ENCODE results near the gene CDK5. TPM values are rescaled to one million over a fixed set of nuclear protein-coding genes. Genes with fewer than 3 reads are reported as not detected.

CDK5 gene
- total and polyA plus RNA-seq, 9 of the 15 experiments (the other 6 are each of a cell fraction or from before 2014, with no cell fraction given), result 3.2 to 38.0 (median 27.5) TPM

- 0 out of 2 replicates have a peak, but pooled peaks have one; percentile 30 for TF ChIP-seq HMGXB4 (CRISPR knock-in tag; IDR thresholded peaks at IDR 0.05)
- peak; percentile 89 for TF ChIP-seq TAL1 (IDR thresholded peaks at IDR 0.05)
- no peak for TF ChIP-seq NR2C2 (CRISPR knock-in tag; IDR thresholded peaks at IDR 0.05)
- TF ChIP-seq NR2C2 (tag; IDR thresholded peaks at IDR 0.05), result peak; percentile 69; the same call in 1 of the 2 replicates
- TF ChIP-seq E2F6 (IDR thresholded peaks at IDR 0.05; ENCODE audit: borderline replicate concordance in 1 of 2, extremely low read depth in 1 of 2, insufficient read depth in 1 of 2, insufficient read length in 1 of 2, low read depth in 1 of 2, low read length in 1 of 2, poor library complexity in 1 of 2, severe bottlenecking in 1 of 2), result peak in 1 of 2 experiments; percentile 6
- TF ChIP-seq SPI1 (IDR thresholded peaks at IDR 0.05; ENCODE audit: borderline replicate concordance, low read depth, low read length), result no peak
- TF ChIP-seq ZNF311 (CRISPR knock-in tag; IDR thresholded peaks at IDR 0.05), result no peak
- peak; percentile 71 for TF ChIP-seq FOXM1 (IDR thresholded peaks at IDR 0.05; ENCODE audit: low read depth)
- TF ChIP-seq FOXM1 (CRISPR knock-in tag; IDR thresholded peaks at IDR 0.05; ENCODE audit: low read depth), result no peak
- no peak for TF ChIP-seq CUX1 (CRISPR knock-in tag; IDR thresholded peaks at IDR 0.05)
- TF ChIP-seq CREB1 (IDR thresholded peaks at IDR 0.05), result peak; percentile 70; the same call in 1 of the 2 replicates
- TF ChIP-seq CREB1 (CRISPR knock-in tag; IDR thresholded peaks at IDR 0.05), result peak; percentile 66
- TF ChIP-seq MAX (CRISPR knock-in tag; IDR thresholded peaks at IDR 0.05), result peak; percentile 16; the same call in 1 of the 2 replicates
- no peak for TF ChIP-seq GMEB1 (CRISPR knock-in tag; IDR thresholded peaks at IDR 0.05)
- peak; percentile 36; the same call in 1 of the 2 replicates for TF ChIP-seq ETV1 (tag; conservative IDR thresholded peaks at IDR 0.05; ENCODE audit: low read depth)
- TF ChIP-seq CXXC5 (CRISPR knock-in tag; IDR thresholded peaks at IDR 0.05), result peak; percentile 87
Observed at GRCh38 chr7:151038951-151039849, 18.5 kb downstream of the CDK5 start (continued).

All from K562 (cell line).